GM19023 (cell line): Measurements from ENCODE around the gene B3GAT2.

Experiments
- ATAC-seq: cut with Tn5 transposase; IDR thresholded peaks from one replicate; pipeline ENCODE4 v1.9.1; 2021; ENCODE audit warnings: mild to moderate bottlenecking, moderate library complexity; ENCODE audit not compliant: unreplicated experiment

B3GAT2 gene

GRCh38 chr6:70901324-70901723, 55.5 kb downstream of the B3GAT2 start:
- ATAC-seq: no peak

- ATAC-seq: no peak
These were observed 56.8 kb downstream of the B3GAT2 start for GRCh38 chr6:70900047-70900446.

- ATAC-seq: no peak
These were observed 62.9 kb downstream of the B3GAT2 start for GRCh38 chr6:70894001-70894400.

DNA sequence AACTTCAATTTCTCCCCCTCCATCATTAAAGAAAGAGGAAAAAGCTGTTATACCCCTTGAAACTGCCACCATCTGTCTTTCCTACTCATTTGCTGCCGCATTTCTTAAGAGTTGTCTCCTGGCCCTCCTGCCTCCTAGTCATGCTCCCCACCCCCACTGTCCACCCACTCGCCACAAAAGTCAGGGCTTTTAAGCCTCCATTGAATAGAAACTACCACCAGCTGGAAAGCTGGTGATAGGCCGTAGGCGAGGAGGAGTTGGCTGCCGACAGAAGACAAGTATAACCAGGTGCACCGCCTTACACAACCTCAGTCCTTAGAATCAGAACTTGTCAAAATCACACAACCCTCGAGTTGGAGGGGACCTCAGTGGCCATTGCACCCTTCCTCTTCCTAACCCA, 67.6 kb downstream of the B3GAT2 start:
- ATAC-seq: no peak

- ATAC-seq: no peak
These were observed 70.2 kb downstream of the B3GAT2 start for GRCh38 chr6:70886661-70887060.

DNA sequence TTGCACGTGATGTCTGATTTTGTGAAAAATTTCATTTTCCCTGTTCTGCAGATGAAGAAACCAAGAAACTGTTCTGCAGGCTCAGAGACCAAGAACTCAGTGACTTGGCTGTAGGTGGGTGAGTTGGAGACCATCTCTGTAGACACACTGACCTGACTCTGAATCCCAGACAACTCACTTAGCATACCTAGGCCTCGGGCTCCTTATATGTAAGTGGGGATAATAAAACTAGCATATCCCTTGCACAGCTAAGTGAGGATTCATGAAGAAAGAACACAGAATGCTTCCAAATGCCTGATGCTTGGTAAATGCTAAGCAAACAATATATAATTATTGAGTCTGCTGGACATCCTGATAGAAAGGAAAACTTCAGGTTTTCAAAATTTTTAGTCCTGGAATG, 70.8 kb downstream of the B3GAT2 start:
- no peak for ATAC-seq

DNA sequence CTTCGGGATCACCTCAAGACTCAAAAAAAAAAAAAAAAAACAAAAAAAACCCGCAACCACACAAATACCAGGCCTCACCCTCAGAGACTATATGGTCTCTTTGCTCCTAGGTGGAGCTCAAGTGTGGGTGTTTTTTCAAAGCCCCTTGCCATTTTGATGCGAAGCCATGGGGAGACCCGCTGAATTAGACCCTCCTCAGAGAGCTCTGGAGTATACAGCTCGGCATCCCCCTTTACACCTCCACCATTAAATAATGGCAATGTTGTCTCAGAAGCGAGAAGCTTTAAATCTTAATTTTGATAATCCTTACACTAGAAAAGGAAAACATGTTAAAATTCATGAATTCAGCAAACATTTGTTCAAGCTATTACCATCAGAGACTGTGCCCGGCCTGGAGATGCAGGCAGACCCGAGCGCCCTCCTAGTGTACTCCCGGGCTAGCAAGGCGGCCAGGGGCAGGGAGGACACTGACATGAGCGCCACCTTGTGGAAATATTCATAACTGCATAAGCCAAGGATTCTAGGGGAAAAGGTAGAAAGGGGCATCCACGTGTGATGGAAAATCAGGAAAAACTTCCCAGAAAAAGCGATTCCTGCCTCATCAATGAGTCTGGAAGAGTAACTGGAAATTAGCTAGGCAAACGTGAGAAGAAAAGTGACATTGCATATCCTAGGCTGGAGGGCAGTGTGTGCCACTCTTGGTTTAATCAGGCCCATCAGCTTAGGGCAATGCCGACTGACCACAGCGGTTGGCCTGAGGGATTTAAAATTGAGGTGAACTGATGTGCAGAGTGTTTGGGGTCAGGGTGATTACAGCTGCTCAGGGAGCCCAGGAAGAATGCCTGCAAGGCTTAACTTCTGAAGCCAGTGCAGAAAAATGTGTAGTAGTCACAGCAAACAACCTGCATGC, 72.5 kb downstream of the B3GAT2 start:
- ATAC-seq: peak; percentile 70

GRCh38 chr6:70879496-70879895, 77.4 kb downstream of the B3GAT2 start:
- ATAC-seq: no peak

DNA sequence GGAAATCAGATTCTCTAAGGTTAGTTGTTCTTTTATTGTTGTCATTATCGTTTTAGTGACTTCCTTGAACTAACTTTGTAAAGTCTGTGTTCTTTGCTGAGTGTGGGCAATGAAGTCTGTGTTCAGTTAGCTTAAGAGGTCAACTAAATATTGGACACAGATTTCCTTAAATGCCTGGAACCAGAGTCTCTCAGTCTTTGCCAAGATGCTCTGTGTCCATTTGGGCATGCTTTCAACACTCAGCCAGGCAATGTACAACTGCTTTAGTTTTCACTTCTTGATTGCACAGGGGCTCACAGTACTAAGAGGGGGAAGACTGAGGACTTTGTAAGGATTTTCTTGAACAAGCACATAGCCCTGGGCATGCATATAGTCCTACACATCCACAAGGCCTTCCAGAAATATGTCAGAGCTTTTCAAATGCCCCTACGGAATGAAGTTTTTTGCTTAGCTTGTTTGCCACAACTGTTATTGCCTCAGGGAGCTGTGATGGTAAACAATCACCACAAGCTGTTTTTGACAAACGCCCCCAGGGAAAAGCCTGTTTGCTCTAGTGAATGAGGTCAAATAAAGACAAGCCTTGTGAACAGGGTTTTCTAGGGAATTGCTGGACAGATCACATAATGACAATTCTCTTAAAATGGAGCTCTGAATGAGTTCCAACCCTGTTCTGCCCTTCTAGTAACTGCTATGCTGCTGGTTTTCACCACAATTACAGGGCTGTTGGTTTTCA, 82.5 kb downstream of the B3GAT2 start:
- no peak for ATAC-seq

GRCh38 chr6:70872469-70872868, 84.4 kb downstream of the B3GAT2 start:
- ATAC-seq: no peak

DNA sequence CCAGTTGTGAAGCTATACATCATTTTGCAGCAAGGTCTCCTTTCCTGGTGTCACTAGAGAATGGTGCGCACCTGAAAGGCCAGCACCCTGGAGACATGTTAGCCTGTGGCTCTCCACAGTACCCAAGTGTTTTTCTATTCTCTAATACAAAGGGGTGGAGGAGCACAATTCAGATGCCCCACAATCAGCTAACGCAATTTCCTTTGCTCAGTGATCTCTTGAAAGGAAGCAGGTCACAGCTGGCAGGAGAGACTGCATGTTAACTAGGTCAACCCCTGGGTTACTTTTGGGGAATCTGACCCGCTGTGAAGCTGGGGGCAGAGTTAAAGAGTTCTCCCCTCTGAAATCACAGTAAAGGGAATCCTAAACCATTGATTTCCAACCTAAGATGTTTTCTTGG, 92.5 kb downstream of the B3GAT2 start:
- ATAC-seq: no peak

DNA sequence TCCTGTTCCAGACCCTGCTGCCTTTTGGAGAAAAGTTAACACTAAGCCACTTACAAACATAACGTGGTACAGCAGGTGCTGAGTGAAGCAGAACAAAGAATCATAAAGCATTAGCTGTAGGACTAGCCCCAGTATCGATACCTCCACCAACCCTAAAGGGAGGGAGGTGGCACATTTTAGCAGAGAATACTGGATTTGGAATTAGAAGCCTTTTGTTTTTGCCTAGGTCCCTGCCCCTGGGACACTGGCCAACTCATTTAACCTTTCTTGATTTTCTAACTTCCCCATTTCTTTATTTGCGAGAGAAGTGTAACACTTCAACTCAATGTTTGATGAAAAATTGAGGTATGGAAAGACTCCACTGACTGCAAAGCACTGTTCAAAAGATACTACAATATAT, 93.5 kb downstream of the B3GAT2 start:
- no peak for ATAC-seq

DNA sequence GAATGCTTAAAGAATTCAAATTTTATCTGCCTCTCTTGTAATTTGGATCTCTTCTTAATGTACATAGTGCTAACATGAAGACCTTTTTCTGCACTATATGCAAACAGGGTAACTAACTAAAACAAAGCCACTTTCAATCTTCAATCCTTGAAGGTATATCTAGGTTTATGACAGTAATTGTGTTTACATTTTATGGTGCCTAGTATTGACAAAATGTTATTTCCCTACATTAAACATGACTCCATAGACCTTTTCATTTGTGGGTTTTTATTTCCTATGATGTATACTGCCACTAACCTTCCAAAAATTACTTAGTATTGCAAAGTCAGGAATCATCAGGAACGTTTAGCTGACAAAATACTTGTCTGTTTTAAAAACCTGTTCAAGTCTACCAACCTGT, 95.9 kb downstream of the B3GAT2 start:
- no peak for ATAC-seq

DNA sequence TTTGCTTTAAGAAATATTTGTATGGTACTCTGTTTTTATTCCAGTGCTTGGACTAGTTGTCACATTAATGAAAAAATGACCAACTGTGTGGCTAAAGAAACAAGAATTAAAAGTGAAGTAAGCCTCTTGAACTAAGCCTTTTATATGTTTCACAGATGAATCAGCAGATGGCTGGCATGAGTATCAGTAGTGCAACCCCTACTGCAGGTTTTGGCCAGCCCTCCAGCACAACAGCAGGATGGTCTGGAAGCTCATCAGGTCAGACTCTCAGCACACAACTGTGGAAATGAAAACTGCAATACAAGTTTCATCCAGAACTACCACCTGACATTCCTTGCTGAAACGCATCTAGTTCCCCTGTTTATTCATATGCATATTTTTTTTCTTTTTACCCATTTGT, 96.8 kb downstream of the B3GAT2 start:
- no peak for ATAC-seq

DNA sequence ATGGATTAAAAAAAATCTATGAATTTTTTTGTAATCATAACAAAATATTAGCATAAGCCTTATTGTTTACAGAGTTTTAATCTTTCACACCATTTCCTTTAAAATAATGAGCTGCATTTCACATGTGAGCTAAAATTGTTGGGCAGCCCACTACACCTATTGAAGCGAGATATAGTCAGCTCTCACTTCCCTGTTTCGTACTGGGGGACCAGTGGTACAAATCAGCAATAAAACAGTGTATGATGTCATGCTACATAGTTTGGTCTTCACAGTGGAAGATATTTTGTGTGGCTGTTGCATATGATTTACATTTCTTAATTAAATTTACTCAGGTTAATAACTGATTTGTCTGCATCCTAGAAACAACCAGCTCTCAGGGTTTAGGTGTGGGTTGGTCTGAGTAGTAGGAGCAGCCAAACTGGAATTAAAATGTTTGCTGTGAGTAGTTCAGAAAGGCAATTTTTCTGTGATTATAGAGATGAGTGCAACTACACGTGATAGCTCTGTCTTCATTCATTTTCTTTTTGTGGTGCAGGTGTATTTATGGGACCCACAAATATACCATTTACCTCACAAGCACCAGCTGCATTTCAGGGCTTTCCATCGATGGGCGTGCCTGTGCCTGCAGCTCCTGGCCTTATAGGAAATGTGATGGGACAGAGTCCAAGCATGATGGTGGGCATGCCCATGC, 99.3 kb downstream of the B3GAT2 start:
- ATAC-seq: peak; percentile 99

GRCh38 chr6:70852667-70853246, 104.1 kb downstream of the B3GAT2 start:
- no peak for ATAC-seq

GRCh38 chr6:70849348-70850069, 107.4 kb downstream of the B3GAT2 start:
- no peak for ATAC-seq

DNA sequence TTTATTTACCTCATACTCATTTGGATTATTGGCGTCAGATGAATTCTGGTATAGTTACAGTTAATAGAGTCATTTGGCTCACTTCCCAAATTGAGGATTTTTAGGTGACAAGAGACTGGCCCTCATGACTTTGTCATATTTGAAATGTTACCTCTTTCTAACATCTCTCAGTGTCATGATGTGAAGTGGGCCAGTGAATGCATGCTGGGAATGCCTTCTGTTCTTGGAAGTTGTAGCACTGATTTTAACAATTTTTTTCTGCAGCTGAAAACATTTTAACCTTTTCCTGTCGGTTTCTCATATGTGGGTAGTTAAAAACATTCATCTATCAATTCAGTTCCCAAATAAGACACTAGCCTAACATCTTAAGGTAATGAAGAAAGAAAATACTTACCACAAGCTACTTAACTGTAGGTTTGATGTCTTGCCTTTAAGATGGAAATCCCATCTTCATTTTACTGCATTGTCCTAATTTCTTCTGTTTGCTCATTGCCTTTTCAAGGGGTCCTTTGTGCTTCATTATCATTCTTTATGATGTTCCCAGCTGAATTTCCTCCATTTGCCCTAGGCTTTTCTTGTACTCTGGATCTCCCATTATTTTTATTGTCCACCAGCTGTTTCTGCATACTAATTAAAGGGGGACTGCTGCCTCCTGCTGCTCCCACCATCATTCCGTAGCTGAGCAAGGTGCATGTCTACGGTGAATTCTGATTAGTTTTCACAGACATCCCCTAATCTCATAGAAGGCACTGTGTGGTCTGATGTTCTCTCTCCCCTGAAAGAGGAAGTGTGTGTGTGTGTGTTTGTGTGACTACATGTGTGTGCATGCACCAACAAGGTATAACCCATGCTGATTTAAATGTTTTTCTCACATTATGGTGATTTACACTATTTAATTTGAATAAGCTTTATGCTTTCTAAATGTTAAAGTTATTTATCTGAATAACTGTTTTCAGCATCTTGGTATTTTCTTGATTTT, 109.5 kb downstream of the B3GAT2 start:
- no peak for ATAC-seq

DNA sequence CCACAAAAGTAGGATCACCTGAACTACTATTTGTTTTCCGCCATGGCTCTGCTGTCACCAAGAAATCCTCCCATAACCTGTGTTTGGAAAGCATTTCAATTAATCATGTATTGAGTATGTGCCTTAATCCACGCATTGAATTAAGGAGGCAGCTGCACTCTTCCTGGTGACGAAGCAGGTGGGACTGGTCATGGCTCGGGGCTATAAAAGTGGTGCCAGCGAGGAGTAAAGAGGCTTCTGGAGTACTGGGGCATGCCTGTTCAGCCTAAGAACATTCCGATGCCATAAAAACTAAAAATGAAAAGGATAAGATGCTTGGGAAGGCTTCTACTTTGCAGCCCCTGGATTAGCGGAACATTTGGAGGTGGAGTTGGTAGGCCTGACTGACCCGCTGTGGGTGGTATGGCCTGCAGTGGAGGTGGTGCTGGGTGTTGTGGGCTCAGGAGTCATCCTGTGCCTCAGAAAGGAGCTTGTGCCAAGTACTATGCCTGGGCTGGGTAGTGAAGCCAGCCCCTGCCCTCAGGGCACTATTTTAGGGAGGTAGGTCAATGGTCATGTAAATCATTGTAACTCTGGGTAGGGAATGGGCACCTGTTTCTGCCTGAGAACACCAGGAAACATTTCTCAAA, 110.5 kb downstream of the B3GAT2 start:
- ATAC-seq: no peak
